GM19452 (cell line): ENCODE data around the gene ETV6.

Experiments used
- ATAC-seq: cut with Tn5 transposase; IDR thresholded peaks from one replicate; pipeline ENCODE4 v1.9.1; 2021; ENCODE audit not compliant: unreplicated experiment

Gene ETV6

GRCh38 chr12:11689591-11690186 is 40.2 kb downstream of the ETV6 start:
- ATAC-seq: no peak

DNA sequence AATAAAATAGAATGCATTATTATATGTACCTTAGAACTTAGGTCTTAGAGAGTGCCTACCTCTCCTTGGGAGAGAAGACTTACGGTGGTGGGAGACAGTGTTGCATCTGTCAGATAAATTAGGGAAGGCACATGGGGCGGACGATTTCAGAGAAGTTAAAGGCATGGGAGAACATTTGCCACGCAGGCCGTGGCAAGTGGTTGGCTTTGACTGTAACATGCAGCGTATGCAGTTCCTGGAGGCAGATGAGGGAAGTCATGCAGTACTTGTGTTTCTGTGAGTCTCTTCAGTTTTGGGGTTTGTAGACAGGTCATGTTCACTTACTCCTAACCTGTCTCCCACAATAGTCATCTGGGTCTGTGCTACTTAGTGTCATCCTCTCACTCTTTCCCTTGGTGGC is 43.6 kb downstream of the ETV6 start:
- no peak for ATAC-seq

- ATAC-seq: no peak
These were observed 44.1 kb downstream of the ETV6 start for GRCh38 chr12:11693601-11694000.

DNA sequence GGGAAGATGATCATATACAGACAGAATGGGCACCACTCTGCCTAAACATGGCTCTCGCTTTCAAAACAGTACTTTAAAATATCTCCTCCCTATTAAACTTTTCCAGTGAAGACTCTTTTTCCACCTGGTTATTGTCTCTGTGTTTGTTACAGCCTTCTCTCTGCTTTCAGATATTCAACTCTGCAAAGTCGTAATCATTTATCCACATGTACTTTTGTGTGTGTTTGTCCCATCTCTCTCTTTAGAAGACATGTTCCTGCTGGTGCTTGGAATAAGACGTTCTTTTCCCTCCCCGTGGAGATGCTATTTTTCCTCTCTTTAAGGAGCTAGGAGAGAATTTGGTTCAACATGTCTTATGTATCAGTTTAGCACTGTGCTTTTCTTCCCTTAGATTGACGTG is 45.1 kb downstream of the ETV6 start:
- no peak for ATAC-seq

DNA sequence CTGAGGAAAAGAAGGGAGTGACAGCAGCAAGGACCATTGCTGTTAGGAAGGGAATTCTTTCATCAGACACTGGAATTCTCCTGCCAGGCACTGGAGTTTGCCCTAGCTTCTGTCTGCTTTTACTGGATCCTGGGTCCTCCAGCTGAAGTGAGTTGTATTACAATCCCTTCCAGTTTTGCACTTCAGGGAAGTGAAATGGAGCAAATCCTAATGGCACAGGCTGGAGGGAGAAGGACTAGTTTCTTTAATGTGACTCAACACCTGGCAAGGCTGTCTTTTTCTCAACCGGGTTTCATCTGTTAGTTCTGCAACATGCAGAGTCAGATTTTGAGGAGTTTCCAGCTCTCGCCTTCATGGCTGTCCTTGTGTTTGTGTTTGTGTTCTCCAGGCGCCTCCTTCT is 45.8 kb downstream of the ETV6 start:
- no peak for ATAC-seq

DNA sequence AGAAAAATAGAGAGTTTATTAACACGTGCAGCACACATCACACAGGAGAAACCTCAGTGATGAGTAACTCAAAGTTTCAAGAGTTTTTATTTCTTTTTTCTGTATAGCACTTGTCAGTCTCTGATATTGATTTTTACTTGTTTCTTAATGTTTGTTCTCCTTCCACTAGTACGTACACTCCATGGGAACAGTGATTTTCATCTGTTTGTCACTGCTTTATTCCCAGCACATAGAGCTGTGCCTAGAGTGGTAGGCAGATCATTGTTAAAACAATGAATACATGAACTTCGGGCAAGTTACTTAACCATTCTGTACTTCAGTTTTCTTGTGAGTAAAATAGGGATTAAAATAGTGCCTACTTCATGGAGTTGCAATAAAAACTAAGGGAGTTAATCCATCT is 46.6 kb downstream of the ETV6 start:
- ATAC-seq: no peak

DNA sequence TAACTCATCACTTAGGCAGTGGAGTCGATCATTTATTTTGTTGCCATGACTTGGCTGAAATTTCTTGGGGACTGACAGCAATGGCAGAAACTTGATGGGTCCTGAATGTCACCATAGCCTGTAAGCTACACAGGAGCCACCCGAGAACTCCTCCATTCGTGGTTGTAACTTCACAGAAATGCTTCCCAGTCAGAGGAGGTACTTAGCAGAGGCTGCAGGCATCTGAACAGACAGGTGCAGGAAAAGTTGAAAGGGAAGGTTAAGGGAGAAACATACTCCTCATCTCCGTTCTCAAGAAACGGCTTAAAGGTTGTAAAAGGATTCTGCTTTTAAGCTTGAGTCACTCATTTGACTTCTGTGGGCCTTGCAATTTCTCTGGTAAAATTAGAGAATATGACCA is 47.7 kb downstream of the ETV6 start:
- no peak for ATAC-seq

GRCh38 chr12:11697670-11698387 is 48.4 kb downstream of the ETV6 start:
- no peak for ATAC-seq

DNA sequence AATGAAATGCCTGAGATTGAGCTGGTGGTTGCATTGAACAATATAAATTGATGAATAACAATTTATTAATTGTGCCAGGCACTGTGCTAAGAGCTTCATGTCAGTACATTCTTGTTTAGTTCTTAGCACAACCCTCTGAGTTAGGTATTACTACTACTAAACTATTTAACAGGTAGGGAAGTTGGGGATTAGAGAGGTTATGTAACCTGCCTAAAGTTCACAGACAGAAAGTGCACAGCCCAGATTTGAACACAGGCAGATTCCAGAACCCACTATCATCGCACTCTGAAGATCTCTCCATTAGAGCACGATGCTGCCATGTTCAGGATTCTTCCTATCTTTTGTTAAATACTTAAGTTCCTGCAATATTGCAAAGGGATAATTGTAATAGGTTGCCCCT is 49.3 kb downstream of the ETV6 start:
- ATAC-seq: no peak

- no peak for ATAC-seq
These were observed 52.0 kb downstream of the ETV6 start for GRCh38 chr12:11701433-11701832.

- peak; percentile 55 for ATAC-seq
These were observed 53.5 kb downstream of the ETV6 start for GRCh38 chr12:11702959-11703358.

GRCh38 chr12:11703378-11703777 is 53.9 kb downstream of the ETV6 start:
- ATAC-seq: no peak

GRCh38 chr12:11704089-11704488 is 54.6 kb downstream of the ETV6 start:
- ATAC-seq: no peak

DNA sequence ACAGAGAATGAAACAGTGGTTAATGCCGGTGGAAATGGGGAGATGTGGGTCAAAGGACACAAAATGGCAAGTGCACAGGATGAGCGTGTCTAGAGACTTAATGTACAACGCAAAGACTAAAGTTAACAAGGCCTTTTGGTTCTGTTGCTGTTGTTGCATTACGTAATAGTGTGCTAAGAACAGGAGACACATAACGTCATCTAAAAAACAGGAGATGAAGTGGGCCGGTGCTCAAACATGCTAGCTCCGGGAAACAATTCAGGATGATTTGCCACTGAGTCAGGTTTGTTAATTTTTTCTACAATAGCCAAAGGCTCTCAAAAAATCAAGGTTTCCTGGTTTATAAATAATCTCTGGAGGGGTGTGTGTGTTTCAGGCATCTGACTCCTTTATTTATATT is 55.5 kb downstream of the ETV6 start:
- no peak for ATAC-seq

GRCh38 chr12:11706509-11707379 is 57.3 kb downstream of the ETV6 start:
- no peak for ATAC-seq

- ATAC-seq: no peak
These were observed 58.1 kb downstream of the ETV6 start for GRCh38 chr12:11707535-11707934.

DNA sequence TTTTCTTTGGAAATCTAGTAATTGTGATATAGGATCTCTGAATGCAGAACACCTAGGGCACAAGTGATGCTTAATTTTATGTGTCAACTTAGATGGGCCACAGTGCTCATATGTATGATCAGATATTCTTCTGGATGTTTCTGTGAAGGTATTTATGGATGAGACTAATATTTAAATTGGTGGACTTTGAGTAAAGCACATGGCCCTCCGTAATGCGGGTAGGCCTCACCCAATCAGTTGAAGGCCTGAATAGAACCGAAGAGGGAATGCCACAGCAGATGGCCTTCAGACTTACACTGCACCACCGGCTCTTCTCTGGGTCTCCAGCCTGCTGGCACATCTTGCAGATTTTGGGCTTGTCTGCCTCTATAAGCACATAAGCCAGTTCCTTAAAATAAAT is 60.0 kb downstream of the ETV6 start:
- no peak for ATAC-seq

GRCh38 chr12:11710431-11710830 is 61.0 kb downstream of the ETV6 start:
- ATAC-seq: no peak

DNA sequence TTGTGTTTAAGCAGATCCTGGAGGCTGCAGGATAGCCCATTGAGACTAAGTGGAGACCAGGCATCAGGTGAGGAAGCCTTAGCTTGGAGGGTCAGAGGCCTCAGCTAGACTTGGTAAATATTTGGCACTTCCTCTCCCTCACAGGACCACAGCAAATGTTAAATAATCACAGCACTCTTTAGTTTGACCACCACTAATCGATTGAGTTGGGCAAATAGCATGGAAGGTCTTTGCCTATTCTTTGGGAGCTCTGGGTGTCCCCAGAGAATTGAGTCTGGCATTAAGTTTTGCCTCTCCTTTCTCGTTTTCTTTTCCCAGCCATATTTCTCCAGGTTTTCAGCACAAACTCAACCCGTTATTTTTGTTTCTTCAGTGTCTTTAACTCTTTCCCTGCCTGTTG is 61.4 kb downstream of the ETV6 start:
- ATAC-seq: no peak

- ATAC-seq: no peak
These were observed 62.3 kb downstream of the ETV6 start for GRCh38 chr12:11711651-11712327.

DNA sequence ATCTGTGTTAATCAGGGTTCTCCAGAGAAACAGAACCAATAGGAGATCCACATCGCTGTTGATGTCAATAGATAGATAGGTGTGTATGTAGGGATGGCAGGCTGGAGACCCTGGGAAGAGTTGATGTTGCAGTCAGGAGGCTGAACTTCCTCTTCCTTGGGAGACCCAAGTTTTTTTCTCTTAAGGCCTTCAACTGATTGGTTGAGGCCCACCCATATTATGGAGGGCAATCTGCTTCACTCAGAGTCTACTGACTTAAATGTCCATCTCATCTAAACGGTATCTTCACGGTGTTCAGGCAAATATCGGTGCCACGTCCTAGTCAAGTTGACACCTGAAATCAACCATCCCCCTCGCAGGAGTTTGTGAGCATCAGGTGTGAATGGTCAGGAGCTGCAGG is 63.0 kb downstream of the ETV6 start:
- ATAC-seq: no peak

- ATAC-seq: no peak
These were observed 63.7 kb downstream of the ETV6 start for GRCh38 chr12:11713202-11713601.
